ENCODE data around the gene SNX3.
"Not testable (repeated sequence)": the region's sequence is repeated elsewhere in the genome, so short reads cannot be mapped to it uniquely, and the experiment has no call there.

SNX3 gene

DNA sequence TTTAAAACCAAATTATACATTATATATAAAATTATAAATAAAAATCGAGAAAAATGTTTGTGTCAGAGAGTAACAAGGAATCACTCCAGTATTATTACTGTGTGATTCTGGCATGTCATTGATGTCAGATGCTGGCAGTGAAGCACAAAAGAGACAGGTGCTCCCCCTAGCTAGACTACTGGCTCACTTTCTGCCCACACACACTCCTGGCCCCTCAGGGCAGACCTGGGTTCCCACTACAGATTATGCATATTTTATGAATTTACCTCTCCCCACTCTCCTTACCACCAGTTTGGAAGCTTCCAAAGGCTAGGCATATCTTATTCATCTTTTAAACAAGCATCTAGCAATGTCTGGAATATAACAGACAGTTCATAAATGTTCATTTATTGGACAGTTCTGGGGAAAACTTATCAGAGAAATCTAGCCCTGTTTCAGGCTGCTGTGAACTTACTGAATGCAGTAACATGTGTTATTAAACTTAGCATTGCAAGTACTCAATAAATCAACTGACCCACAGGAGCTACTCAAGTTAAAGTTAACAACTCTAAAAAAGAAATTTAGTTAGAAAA lies 12.8 kb downstream of the SNX3 start:
- Mint-ChIP-seq H3K27ac (no peak overlapping the region), H3K27me3 (no peaks in the 10 kb centered on the region), H3K9me3 (no peaks in the 10 kb centered on the region), H3K36me3 (ENCODE audit: low read depth) (peaks cover 39% of the 10 kb centered on the region), H3K4me1 (peaks cover 41% of the 10 kb centered on the region), H3K4me3 (no peak overlapping the region)
- ATAC-seq: no peak
- no peak for DNase-seq

DNA sequence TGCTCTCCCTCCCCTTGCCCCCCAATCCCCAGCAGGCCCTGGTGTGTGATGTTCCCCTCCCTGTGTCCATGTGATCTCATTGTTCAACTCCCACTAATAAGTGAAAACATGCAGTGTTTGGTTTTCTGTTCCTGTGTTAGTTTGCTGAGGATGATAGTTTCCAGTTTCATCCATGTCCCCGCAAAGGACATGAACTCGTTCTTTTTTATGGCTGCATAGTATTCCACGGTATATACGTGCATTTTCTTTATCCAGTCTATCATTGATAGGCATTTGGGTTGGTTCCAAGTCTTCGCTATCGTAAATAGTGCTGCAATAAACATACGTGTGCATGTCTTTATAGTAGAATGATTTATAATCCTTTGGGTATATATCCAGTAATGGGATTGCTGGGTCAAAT lies 15.7 kb downstream of the SNX3 start:
- Mint-ChIP-seq H3K4me1 (peaks cover 39% of the 10 kb centered on the region), H3K36me3 (ENCODE audit: low read depth) (peaks cover 50% of the 10 kb centered on the region), H3K9me3 (peaks cover 10% of the 10 kb centered on the region)
- not testable (repeated sequence) for DNase-seq, H3K27ac Mint-ChIP-seq, H3K27me3 Mint-ChIP-seq, H3K4me3 Mint-ChIP-seq, ATAC-seq

GRCh38 chr6:108243836-108244235 lies 17.0 kb downstream of the SNX3 start:
- DNase-seq: no peak
- Mint-ChIP-seq H3K9me3 (peaks cover 10% of the 10 kb centered on the region), H3K27me3 (no peaks in the 10 kb centered on the region), H3K36me3 (ENCODE audit: low read depth) (peaks cover 60% of the 10 kb centered on the region), H3K4me1 (peaks cover 31% of the 10 kb centered on the region), H3K4me3 (no peak overlapping the region), H3K27ac (no peak overlapping the region)
- no peak for ATAC-seq

DNA sequence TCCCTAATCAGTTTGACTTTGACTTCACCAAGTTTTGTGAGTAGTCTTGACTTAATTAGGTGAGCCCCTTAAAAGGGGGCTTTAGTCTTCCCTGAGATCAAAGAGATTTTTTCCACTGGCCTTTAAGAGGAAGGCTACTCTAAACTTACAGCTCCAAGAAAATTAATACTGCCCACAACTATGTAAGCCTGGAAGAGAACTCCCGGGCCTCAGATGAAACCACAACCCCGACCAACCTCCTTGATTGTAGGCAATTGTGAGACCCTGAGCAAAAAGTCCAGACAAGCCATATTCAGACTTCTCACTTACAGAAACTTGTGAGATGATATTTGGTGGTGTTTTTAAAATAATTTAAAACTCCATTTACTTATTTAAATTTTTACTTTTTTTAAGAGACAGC lies 18.1 kb downstream of the SNX3 start:
- ATAC-seq: no peak
- no peak for DNase-seq
- H3K27ac Mint-ChIP-seq: no peak overlapping the region
- peaks cover 22% of the 10 kb centered on the region for H3K4me1 Mint-ChIP-seq
- peaks cover 10% of the 10 kb centered on the region for H3K9me3 Mint-ChIP-seq
- H3K36me3 Mint-ChIP-seq (ENCODE audit: low read depth): peaks cover 61% of the 10 kb centered on the region
- H3K4me3 Mint-ChIP-seq: no peak overlapping the region
- H3K27me3 Mint-ChIP-seq: no peaks in the 10 kb centered on the region

GRCh38 chr6:108242259-108242658 lies 18.6 kb downstream of the SNX3 start:
- H3K36me3 Mint-ChIP-seq (ENCODE audit: low read depth): peaks cover 61% of the 10 kb centered on the region
- peaks cover 22% of the 10 kb centered on the region for H3K4me1 Mint-ChIP-seq
- H3K27ac Mint-ChIP-seq: no peak overlapping the region
- DNase-seq (no peak), ATAC-seq (no peak)
- no peak overlapping the region for H3K4me3 Mint-ChIP-seq
- no peaks in the 10 kb centered on the region for H3K27me3 Mint-ChIP-seq
- peaks cover 10% of the 10 kb centered on the region for H3K9me3 Mint-ChIP-seq

DNA sequence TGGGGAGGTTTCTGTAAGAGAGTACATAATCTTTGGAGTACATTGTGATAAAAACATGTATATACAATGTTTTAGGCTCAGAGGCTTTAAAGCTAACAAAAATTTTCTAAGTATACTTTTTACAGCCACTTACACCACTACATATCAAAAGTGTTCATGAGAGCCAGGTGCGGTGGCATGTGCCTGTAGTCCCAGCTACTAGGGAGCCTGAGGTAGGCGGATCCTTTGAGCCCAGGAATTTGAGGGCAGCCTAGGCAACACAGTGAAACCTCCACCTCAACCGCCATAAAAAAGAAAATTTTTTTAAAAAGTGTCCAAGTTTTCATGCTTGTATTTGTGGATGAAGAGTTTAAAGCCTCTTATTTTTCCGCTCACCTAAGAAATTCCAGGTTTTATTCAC lies 22.5 kb downstream of the SNX3 start:
- ATAC-seq (no peak), DNase-seq (no peak)
- Mint-ChIP-seq H3K4me1 (peaks cover 13% of the 10 kb centered on the region), H3K27ac (no peak overlapping the region), H3K4me3 (no peak overlapping the region), H3K27me3 (no peaks in the 10 kb centered on the region), H3K9me3 (peaks cover 10% of the 10 kb centered on the region), H3K36me3 (ENCODE audit: low read depth) (peaks cover 43% of the 10 kb centered on the region)

- Mint-ChIP-seq H3K4me1 (peaks cover 7% of the 10 kb centered on the region), H3K27ac (no peak overlapping the region), H3K4me3 (no peak overlapping the region), H3K9me3 (peaks cover 4% of the 10 kb centered on the region), H3K27me3 (no peaks in the 10 kb centered on the region), H3K36me3 (ENCODE audit: low read depth) (peaks cover 29% of the 10 kb centered on the region)
- DNase-seq (no peak), ATAC-seq (no peak)
These were observed 24.0 kb downstream of the SNX3 start for GRCh38 chr6:108236791-108237190.

- no peak overlapping the region for H3K27ac Mint-ChIP-seq
- ATAC-seq (no peak), DNase-seq (no peak)
- no peaks in the 10 kb centered on the region for H3K9me3 Mint-ChIP-seq
- H3K27me3 Mint-ChIP-seq: no peaks in the 10 kb centered on the region
- no peak overlapping the region for H3K4me3 Mint-ChIP-seq
- H3K4me1 Mint-ChIP-seq: peaks cover 2% of the 10 kb centered on the region
- H3K36me3 Mint-ChIP-seq (ENCODE audit: low read depth): peaks cover 22% of the 10 kb centered on the region
These were observed 25.7 kb downstream of the SNX3 start for GRCh38 chr6:108235127-108235526.

DNA sequence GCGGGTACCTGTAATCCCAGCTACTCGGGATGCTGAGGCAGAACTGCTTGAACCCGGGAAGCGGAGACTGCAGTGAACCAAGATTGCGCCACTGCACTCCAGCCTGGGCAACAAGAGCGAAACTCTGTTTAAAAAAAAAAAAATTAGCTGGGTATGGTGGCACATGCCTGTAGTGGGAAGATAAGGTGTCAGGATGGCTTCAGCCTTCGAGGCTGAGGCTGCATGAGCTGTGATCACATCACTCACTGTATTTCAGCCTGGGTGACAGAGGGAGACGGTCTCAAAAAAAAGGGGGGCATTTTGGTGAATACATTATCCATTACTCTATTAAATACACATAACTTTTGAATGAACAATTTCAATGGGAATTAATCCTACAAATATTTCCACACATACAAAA lies 32.4 kb downstream of the SNX3 start:
- Mint-ChIP-seq H3K4me3 (no peak overlapping the region), H3K36me3 (ENCODE audit: low read depth) (peaks cover 2% of the 10 kb centered on the region), H3K27ac (no peak overlapping the region), H3K27me3 (no peaks in the 10 kb centered on the region), H3K9me3 (no peaks in the 10 kb centered on the region), H3K4me1 (peaks cover 13% of the 10 kb centered on the region)
- no peak for DNase-seq
- ATAC-seq: no peak

DNA sequence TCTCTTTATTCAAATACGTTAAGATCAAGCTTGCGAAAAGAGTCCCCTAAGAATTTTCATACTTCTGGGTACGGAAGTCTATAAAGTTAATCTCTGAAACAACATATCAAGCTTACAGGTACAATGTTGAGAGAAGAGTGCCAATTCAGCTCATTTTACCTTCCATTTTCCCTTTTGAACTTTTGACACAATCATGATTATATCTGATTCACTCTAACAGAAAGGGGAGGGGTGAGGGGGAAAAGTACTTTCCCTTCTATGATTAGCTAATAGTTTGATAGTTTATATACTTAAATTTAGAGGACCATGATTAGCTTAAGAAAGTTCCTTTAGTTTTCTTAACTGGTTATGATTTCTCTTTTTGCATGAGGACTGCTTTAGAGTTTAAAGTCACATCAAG lies 33.5 kb downstream of the SNX3 start:
- H3K36me3 Mint-ChIP-seq (ENCODE audit: low read depth): peaks cover 8% of the 10 kb centered on the region
- H3K4me1 Mint-ChIP-seq: peaks cover 19% of the 10 kb centered on the region
- H3K27me3 Mint-ChIP-seq: no peaks in the 10 kb centered on the region
- no peak overlapping the region for H3K4me3 Mint-ChIP-seq
- no peak overlapping the region for H3K27ac Mint-ChIP-seq
- ATAC-seq (no peak), DNase-seq (no peak)
- no peaks in the 10 kb centered on the region for H3K9me3 Mint-ChIP-seq

DNA sequence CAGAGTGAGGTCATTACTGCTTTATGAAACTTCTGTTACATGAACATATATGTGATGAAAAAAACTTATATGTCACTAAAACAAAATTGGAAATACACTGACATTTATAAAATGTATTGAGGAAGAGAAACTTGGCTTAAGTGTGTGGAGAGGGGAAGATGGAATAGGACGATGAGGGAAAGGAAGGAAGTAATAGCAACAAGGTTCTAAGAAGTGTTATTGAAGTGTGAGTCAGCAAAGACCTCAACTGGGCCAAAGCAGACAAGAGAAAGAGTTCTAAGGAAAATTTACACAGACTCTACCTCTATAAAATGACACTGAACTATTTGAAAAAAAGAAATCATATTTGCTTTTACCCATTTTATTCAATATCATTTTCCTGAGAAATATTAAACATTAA lies 38.3 kb downstream of the SNX3 start:
- Mint-ChIP-seq H3K4me3 (no peak overlapping the region), H3K27ac (peak overlapping the region; percentile 82), H3K4me1 (peaks cover 15% of the 10 kb centered on the region), H3K27me3 (no peaks in the 10 kb centered on the region), H3K9me3 (no peaks in the 10 kb centered on the region), H3K36me3 (ENCODE audit: low read depth) (peaks cover 18% of the 10 kb centered on the region)
- no peak for DNase-seq
- ATAC-seq: no peak

GRCh38 chr6:108222064-108222463 lies 38.8 kb downstream of the SNX3 start:
- Mint-ChIP-seq H3K4me3 (no peak overlapping the region), H3K27ac (peak overlapping the region; percentile 82), H3K27me3 (no peaks in the 10 kb centered on the region), H3K36me3 (ENCODE audit: low read depth) (peaks cover 18% of the 10 kb centered on the region), H3K9me3 (no peaks in the 10 kb centered on the region), H3K4me1 (peaks cover 12% of the 10 kb centered on the region)
- DNase-seq: no peak
- ATAC-seq: no peak

DNA sequence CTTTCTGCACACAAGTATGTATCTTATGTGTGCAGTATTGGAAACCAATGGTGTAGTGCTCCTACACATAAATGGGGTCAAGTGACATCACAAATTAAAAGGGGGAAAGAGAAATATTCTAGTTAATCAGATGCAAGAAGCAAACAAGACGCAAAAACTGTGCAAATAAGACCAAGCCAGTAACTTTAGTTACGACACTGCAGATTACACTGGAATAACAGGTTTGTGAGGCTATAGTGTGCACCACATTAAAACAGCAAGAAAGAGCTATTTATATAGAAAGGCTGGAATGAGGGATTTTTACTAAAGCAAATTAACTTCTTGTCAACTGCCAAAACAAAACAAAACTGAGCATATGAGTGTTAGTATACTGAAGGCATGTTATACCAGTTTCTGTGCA lies 49.2 kb downstream of the SNX3 start:
- H3K4me1 Mint-ChIP-seq: peaks cover 3% of the 10 kb centered on the region
- ATAC-seq (no peak), DNase-seq (no peak)
- no peaks in the 10 kb centered on the region for H3K27me3 Mint-ChIP-seq
- no peak overlapping the region for H3K27ac Mint-ChIP-seq
- H3K4me3 Mint-ChIP-seq: no peak overlapping the region
- peaks cover 27% of the 10 kb centered on the region for H3K36me3 Mint-ChIP-seq (ENCODE audit: low read depth)
- H3K9me3 Mint-ChIP-seq: no peaks in the 10 kb centered on the region

GRCh38 chr6:108210556-108210955 lies 50.3 kb downstream of the SNX3 start:
- Mint-ChIP-seq H3K4me1 (peaks cover 3% of the 10 kb centered on the region), H3K27me3 (no peaks in the 10 kb centered on the region), H3K27ac (no peak overlapping the region), H3K9me3 (no peaks in the 10 kb centered on the region), H3K4me3 (no peak overlapping the region), H3K36me3 (ENCODE audit: low read depth) (peaks cover 28% of the 10 kb centered on the region)
- ATAC-seq: no peak
- DNase-seq: no peak

DNA sequence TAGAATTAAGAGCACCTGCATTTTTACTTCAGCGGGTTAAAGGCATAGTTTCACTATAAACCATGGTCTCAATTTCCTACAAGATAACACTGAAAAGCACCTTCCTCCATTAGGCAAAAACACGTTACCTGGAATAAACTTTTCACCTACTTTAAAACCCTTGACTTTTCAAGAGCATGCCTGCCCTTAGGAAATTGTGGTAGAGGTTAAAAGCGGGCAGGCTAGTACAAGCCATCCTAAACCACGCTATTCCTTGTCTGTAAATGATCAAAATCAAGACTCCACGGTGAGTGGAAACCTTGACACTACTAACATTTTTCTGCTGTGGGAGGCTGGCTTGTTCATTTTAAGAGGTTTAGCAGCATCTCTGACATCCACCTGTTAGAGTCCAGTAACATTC lies 51.1 kb downstream of the SNX3 start:
- no peaks in the 10 kb centered on the region for H3K27me3 Mint-ChIP-seq
- peaks cover 26% of the 10 kb centered on the region for H3K36me3 Mint-ChIP-seq (ENCODE audit: low read depth)

DNA sequence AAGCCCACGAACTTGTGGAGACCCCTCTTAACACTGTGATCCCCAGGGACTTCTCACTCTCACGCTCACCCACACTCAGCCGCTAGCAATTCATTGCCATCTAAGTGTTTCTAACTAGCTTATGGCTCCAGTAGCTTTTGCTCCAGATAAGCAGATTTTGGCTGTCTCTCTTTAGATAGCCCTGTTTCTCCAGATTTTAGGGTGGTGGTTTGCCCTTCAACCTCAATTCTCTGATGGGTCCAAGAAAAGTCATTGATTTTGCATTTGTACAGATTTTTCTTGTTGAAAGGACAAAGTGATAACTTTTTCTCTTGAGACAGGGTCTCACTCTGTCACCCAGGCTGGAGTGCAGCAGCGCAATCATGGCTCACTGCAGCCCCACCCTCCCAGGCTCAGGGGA lies 53.8 kb downstream of the SNX3 start:
- peaks cover 5% of the 10 kb centered on the region for H3K4me1 Mint-ChIP-seq
- H3K27me3 Mint-ChIP-seq: no peaks in the 10 kb centered on the region
- peaks cover 20% of the 10 kb centered on the region for H3K36me3 Mint-ChIP-seq (ENCODE audit: low read depth)
- DNase-seq (no peak), ATAC-seq (no peak)
- H3K27ac Mint-ChIP-seq: no peak overlapping the region
- H3K9me3 Mint-ChIP-seq: no peaks in the 10 kb centered on the region
- H3K4me3 Mint-ChIP-seq: no peak overlapping the region

More for the DNA sequence above, 51.1 kb downstream of the SNX3 start:
- ATAC-seq: no peak
- Mint-ChIP-seq H3K4me1 (peaks cover 3% of the 10 kb centered on the region), H3K4me3 (no peak overlapping the region), H3K27ac (no peak overlapping the region), H3K9me3 (no peaks in the 10 kb centered on the region)
- no peak for DNase-seq
